ENCODE measurements around the gene DNAJB14. TPM values are rescaled to one million over a fixed set of nuclear protein-coding genes. Genes with fewer than 3 reads are reported as not detected.

DNAJB14 gene
- total RNA-seq, 2 experiments from 2014 or later: 34.6 to 35.7 TPM

Other genes with a start within 250 kb of the DNAJB14 start
- 10 to 100 TPM; 24.4 to 25.8 TPM for gene DAPP1, start 129.8 kb downstream of the DNAJB14 start, total RNA-seq
- 10 to 100 TPM; 24.9 to 26.9 TPM for gene LAMTOR3, start 52.2 kb downstream of the DNAJB14 start, total RNA-seq
- gene H2AZ1, start 3.7 kb upstream of the DNAJB14 start, total RNA-seq: 1,000 to 10,000 TPM; 1,022 to 1,060 TPM
- under 1 TPM; 0.49 to 0.64 TPM for gene DDIT4L, start 243.8 kb upstream of the DNAJB14 start, total RNA-seq

Data from activated naive CD4-positive, alpha-beta T cell treated with anti-CD3 and anti-CD28 coated beads for 36 hours (primary cell).